Fibroblast of villous mesenchyme (primary cell): ENCODE data around the gene TARBP2. TPM values are rescaled to one million over a fixed set of nuclear protein-coding genes. Genes with fewer than 3 reads are reported as not detected.

ENCODE experiments used
- DNase-seq: peaks from one replicate; pipeline ENCODE4 v3.0.0-alpha.2; 2010; ENCODE audit warnings: low read depth
- H3K4me3 ChIP-seq: 2 replicates; pipeline ENCODE4 v1.5.1; 2011; ENCODE audit warnings: low read depth, mild to moderate bottlenecking, low read length
- CTCF ChIP-seq: IDR thresholded peaks from 2 replicates; pipeline ENCODE4 v1.5.1; 2012; ENCODE audit warnings: low read depth, mild to moderate bottlenecking, low read length; ENCODE audit not compliant: insufficient read depth
- total RNA-seq: library from RNA; depleted of rRNA; stranded (reverse); fragments of >200 nt; gene quantifications from 2 replicates; pipeline ENCODE4 v1.2.3, GENCODE V29; 2012

The TARBP2 gene
- total RNA-seq, 1 donor, result 54.8 TPM

- no peak overlapping the region for H3K4me3 ChIP-seq
- TF ChIP-seq CTCF, result no peak
- DNase-seq, result no peak
Measured at GRCh38 chr12:53456654-53457366, 44.3 kb upstream of the TARBP2 start.

- DNase-seq, result no peak
- H3K4me3 ChIP-seq, result no peak overlapping the region
- TF ChIP-seq CTCF, result no peak
Measured at GRCh38 chr12:53459097-53459496, 42.0 kb upstream of the TARBP2 start.

- H3K4me3 ChIP-seq, result no peak overlapping the region
- DNase-seq, result no peak
- TF ChIP-seq CTCF, result no peak
Measured at GRCh38 chr12:53461059-53461458, 40.0 kb upstream of the TARBP2 start.

GRCh38 chr12:53461591-53461990, 39.5 kb upstream of the TARBP2 start:
- no peak overlapping the region for H3K4me3 ChIP-seq
- TF ChIP-seq CTCF, result no peak
- no peak for DNase-seq

GRCh38 chr12:53462935-53463334, 38.1 kb upstream of the TARBP2 start:
- TF ChIP-seq CTCF, result no peak
- no peak overlapping the region for H3K4me3 ChIP-seq
- no peak for DNase-seq

- DNase-seq, result no peak
- H3K4me3 ChIP-seq, result no peak overlapping the region
- no peak for TF ChIP-seq CTCF
Measured at GRCh38 chr12:53463802-53464560, 37.1 kb upstream of the TARBP2 start.
